ENCODE measurements around the gene TST. TPM values are rescaled to one million over a fixed set of nuclear protein-coding genes. Genes with fewer than 3 reads are reported as not detected.

TST gene
- total RNA-seq, 2 experiments from 2014 or later: 7.2 to 8.3 TPM

- ChIA-PET CTCF (interaction anchor here (1.0 to 1.6 kb wide), 4 partner anchors 15 to 138 kb away, joined by 3 to 4 read pairs (median 4); no protein-coding TSS in a partner anchor), POLR2A (interaction anchor here (1.3 to 2.9 kb wide), 3 partner anchors 8 to 88 kb away, joined by 3 to 9 read pairs (median 5); partner anchors contain the start of genes IL2RB and KCTD17)
- H3K36me3 Mint-ChIP-seq (ENCODE audit: low read depth): peaks cover 13% of the 10 kb centered on the region
- peak overlapping the region; percentile 49 for H3K27ac Mint-ChIP-seq
- DNase-seq: peak; percentile 54
- H3K4me3 Mint-ChIP-seq: peak overlapping the region; percentile 30
- no peaks in the 10 kb centered on the region for H3K27me3 Mint-ChIP-seq
- H3K4me1 Mint-ChIP-seq: peaks cover 33% of the 10 kb centered on the region
- no peaks in the 10 kb centered on the region for H3K9me3 Mint-ChIP-seq
Measured at GRCh38 chr22:37060801-37061610, 41.8 kb upstream of the TST start.

DNA sequence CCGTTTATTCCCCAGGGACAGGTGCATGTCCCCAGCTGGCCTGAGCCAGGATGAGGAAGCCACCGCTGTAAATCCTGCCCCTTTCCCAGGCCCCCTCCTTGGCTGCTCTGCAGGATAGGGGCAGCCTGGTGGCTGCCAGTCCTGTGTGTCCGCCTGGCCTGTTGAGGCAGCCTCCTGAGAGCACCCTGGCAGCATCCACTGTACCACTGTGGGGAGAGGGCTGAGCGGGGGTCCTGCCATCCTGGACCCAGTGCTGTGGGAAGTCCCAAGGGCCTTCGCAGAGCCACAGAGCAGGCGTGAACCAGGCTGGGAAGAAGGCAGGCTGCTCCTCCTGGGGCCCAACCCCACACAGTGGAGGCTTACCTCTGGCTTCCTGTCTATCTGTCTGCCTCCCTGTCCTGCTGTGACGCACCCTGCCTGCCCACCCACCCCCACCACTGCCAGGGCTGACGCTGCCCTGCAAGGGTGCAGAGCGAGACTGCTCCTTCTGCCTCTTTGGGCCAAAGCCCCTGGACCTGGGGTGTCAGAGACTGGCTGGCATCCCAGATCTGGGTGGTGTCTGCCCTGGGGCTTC lies 40.7 kb upstream of the TST start:
- peaks cover 20% of the 10 kb centered on the region for H3K36me3 Mint-ChIP-seq (ENCODE audit: low read depth)
- peaks cover 33% of the 10 kb centered on the region for H3K4me1 Mint-ChIP-seq
- DNase-seq: peak; percentile 41
- no peak overlapping the region for H3K4me3 Mint-ChIP-seq
- CTCF ChIA-PET: interaction anchor here (1.0 kb wide), 1 partner anchor 139 kb away, joined by 4 read pairs; no protein-coding TSS in a partner anchor
- no peaks in the 10 kb centered on the region for H3K9me3 Mint-ChIP-seq
- peak overlapping the region; percentile 49 for H3K27ac Mint-ChIP-seq
- H3K27me3 Mint-ChIP-seq: no peaks in the 10 kb centered on the region
- POLR2A ChIA-PET: interaction anchor here (2.2 to 2.9 kb wide), 2 partner anchors 7 to 9 kb away, joined by 5 to 9 read pairs; partner anchors contain the start of gene KCTD17

DNA sequence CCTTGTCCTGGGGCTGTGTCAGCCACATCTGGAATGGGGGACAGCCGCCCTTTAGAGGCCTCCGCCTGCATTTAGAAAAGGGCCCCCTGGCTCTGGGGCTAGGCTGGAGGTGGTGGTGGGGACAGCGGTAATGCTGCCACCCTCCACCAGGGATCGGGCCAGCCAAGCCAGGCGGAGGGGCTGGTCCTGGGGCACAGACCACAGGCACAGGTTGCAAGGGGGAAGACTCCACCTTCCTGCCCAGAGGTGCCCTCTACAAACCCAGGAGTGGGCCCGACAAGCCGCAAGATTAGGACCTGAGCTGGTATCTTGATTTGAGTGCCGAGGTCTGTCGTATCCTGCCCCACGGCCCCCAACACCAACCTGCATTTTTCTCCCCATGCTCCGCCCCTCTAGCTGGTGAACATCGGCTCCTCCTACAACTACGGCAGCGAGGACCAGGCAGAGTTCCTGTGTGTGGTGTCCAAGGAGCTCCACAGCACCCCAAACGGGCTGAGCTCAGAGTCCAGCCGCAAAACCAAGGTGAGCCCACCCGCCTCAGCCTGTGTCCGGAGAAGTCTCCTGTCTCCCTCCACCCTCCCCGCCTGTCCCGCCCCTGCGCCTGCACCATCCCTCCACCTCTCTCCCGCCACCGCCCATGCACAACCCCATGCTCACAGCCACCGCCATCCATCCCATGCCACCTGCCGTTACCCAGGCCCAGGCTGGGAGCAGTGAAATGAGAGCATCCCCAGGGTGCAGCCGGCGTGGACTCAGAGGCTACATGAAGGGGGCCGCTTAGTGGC lies 39.9 kb upstream of the TST start:
- Mint-ChIP-seq H3K27me3 (no peaks in the 10 kb centered on the region), H3K4me1 (peaks cover 33% of the 10 kb centered on the region), H3K27ac (no peak overlapping the region), H3K4me3 (no peak overlapping the region), H3K36me3 (ENCODE audit: low read depth) (peaks cover 18% of the 10 kb centered on the region), H3K9me3 (no peaks in the 10 kb centered on the region)
- ChIA-PET POLR2A (no interaction called here), CTCF (no interaction called here)
- DNase-seq: no peak

DNA sequence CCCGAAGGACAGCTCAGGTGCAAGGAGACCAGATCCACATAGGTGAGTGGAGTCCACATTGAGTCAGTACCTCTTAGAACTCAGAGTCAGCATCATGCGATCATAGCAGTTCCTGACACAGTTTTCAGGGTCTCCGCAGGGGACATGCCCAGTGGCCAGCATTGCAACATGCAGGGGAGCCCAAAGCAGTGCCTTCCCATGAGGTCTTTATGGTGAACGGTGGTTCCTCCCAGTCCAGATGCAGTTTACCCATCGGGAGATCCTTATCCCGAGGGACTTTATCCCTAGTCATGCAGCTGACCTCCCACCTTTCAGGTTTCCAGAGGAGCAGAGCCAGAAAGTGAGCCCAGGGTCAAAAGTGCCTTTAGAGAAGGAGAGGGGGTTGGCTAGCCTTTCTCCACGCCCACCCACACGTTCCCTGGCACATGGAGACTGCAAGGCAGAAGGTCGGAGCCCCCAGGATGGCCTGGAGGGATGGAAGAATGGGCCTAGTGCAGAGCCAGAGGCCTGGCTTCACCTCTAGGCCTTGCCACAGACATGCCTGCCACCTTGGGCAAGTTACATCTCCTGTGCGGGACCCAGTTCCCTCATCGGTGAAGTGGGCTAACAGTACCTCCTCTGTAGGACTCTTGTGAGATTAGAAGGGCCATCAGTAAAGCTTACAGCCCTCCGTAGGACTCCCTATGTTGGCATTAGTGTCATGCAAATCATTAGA lies 38.7 kb upstream of the TST start:
- peaks cover 39% of the 10 kb centered on the region for H3K4me1 Mint-ChIP-seq
- no peak for DNase-seq
- ChIA-PET POLR2A (no interaction called here), CTCF (no interaction called here)
- H3K27ac Mint-ChIP-seq: no peak overlapping the region
- peaks cover 19% of the 10 kb centered on the region for H3K36me3 Mint-ChIP-seq (ENCODE audit: low read depth)
- H3K27me3 Mint-ChIP-seq: no peaks in the 10 kb centered on the region
- H3K4me3 Mint-ChIP-seq: no peak overlapping the region
- no peaks in the 10 kb centered on the region for H3K9me3 Mint-ChIP-seq

GRCh38 chr22:37057226-37057625 lies 38.0 kb upstream of the TST start:
- ChIA-PET CTCF (no interaction called here), POLR2A (no interaction called here)
- no peak overlapping the region for H3K4me3 Mint-ChIP-seq
- H3K9me3 Mint-ChIP-seq: no peaks in the 10 kb centered on the region
- H3K4me1 Mint-ChIP-seq: peaks cover 42% of the 10 kb centered on the region
- peaks cover 19% of the 10 kb centered on the region for H3K36me3 Mint-ChIP-seq (ENCODE audit: low read depth)
- H3K27ac Mint-ChIP-seq: no peak overlapping the region
- H3K27me3 Mint-ChIP-seq: no peaks in the 10 kb centered on the region
- no peak for DNase-seq

- POLR2A ChIA-PET: interaction anchor here (0.7 kb wide), 1 partner anchor 8 kb away, joined by 3 read pairs; no protein-coding TSS in a partner anchor
- no peaks in the 10 kb centered on the region for H3K9me3 Mint-ChIP-seq
- H3K4me3 Mint-ChIP-seq: no peak overlapping the region
- DNase-seq: no peak
- no peak overlapping the region for H3K27ac Mint-ChIP-seq
- CTCF ChIA-PET: interaction anchor here (1.2 to 1.6 kb wide), 2 partner anchors 24 to 143 kb away, joined by 3 to 4 read pairs; no protein-coding TSS in a partner anchor
- H3K27me3 Mint-ChIP-seq: no peaks in the 10 kb centered on the region
- H3K36me3 Mint-ChIP-seq (ENCODE audit: low read depth): peaks cover 19% of the 10 kb centered on the region
- peaks cover 37% of the 10 kb centered on the region for H3K4me1 Mint-ChIP-seq
Measured at GRCh38 chr22:37056246-37056645, 37.0 kb upstream of the TST start.

DNA sequence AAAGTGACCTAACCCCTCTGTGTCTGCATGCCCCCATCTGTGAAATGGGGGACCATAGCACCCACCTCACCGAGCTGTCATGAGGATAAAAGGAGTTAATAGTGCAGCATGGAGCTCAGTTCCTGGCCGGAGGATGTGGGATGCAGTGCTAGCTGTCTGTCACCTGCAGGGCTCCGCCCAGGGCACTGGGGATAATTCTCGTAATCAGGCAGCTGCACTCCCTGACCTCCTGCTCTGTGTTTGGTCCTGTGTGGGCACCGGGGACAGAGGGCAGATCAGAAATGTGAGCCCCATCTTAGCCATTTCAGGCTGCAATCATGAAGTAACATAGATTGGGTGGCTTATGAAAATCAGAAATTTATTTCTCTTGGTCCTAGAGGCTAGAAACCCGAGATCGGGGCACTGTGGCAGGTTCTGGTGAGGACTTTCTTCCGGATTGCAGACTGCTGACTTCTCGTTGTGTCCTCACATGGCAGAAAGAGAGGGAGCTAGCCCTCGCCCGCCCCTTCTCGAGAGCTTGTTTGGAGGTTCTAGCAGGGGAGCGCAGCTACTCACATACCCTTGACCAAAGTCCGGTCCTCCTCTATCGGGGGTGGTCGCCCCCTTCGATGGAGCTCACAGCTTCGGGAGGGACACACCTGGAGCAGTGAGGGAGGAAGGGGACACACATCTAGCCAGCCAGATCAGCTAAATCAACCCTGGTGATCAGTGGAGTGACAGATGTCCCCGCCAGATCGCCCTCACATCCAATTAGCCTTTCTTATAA lies 35.5 kb upstream of the TST start:
- ChIA-PET POLR2A (interaction anchor here (1.0 to 1.1 kb wide), 2 partner anchors 11 to 94 kb away, joined by 4 read pairs; no protein-coding TSS in a partner anchor), CTCF (interaction anchor here (1.1 to 1.7 kb wide), 5 partner anchors 9 to 77 kb away, joined by 3 to 7 read pairs (median 3); no protein-coding TSS in a partner anchor)
- Mint-ChIP-seq H3K27me3 (no peaks in the 10 kb centered on the region), H3K4me3 (no peak overlapping the region), H3K4me1 (peaks cover 24% of the 10 kb centered on the region), H3K36me3 (ENCODE audit: low read depth) (peaks cover 19% of the 10 kb centered on the region), H3K9me3 (no peaks in the 10 kb centered on the region), H3K27ac (no peak overlapping the region)
- DNase-seq: no peak

DNA sequence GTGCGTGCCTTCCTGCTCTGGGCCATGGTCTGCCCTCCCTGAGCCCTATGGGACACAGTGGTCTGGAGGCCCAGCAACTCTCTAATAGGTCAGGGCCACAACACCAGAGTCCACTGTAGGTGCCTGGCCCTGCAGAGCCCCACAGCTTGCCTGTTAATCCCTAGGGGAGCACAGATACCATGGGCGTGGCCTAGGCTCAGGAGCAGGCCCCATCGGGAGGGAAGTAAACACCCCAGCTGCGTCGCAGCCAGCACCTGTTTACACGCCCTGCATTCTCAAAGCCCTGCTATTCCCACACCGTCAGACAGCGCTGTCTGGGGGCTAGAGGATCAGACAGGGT lies 34.8 kb upstream of the TST start:
- no peak for DNase-seq
- Mint-ChIP-seq H3K27ac (peak overlapping the region; percentile 21), H3K27me3 (no peaks in the 10 kb centered on the region), H3K9me3 (no peaks in the 10 kb centered on the region), H3K4me3 (no peak overlapping the region), H3K36me3 (ENCODE audit: low read depth) (peaks cover 19% of the 10 kb centered on the region), H3K4me1 (peaks cover 20% of the 10 kb centered on the region)
- CTCF ChIA-PET: interaction anchor here (1.4 to 1.7 kb wide), 2 partner anchors 32 to 34 kb away, joined by 3 read pairs; no protein-coding TSS in a partner anchor
- POLR2A ChIA-PET: interaction anchor here (1.1 kb wide), 1 partner anchor 12 kb away, joined by 4 read pairs; no protein-coding TSS in a partner anchor

DNA sequence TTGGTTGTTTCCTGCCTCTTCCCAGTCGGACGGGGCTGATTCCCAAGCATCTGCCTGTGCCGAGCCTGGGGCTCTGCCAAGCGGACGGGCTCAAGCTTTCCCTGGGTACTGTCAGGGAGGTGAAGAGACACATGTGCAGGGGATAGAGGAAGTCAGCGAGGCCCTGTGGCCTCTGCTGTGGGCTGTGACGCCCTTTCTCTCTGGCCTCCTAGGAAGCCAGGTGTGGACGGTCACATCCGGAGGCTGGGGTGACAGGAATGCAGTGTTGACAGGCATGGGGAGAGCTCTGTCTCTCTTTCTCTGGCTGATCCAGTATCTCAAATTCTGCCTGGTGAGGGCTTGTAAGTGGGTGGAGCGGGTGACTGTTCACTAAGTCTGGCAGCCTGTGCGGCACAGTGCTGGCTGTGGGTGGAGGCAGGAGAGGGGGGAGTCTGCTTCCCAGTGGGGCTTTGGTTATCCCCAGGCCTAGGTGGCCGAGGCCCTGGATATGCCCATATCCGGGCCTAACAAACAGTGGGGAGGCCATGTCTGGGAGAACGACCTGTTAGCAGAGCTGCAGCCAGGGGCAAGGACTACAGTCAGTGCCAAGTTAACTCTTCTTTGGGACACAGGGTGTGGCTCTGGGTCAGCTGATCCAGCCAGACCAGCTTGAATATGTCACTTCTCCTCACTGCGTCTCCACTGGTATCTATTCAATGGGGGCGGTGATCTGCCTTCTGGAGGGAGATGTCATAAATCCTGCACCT lies 34.2 kb upstream of the TST start:
- no peaks in the 10 kb centered on the region for H3K9me3 Mint-ChIP-seq
- H3K27ac Mint-ChIP-seq: peak overlapping the region; percentile 21
- peaks cover 19% of the 10 kb centered on the region for H3K36me3 Mint-ChIP-seq (ENCODE audit: low read depth)
- ChIA-PET CTCF (interaction anchor here (1.7 kb wide), 1 partner anchor 33 kb away, joined by 3 read pairs; no protein-coding TSS in a partner anchor), POLR2A (interaction anchor here (1.8 kb wide), 1 partner anchor 8 kb away, joined by 9 read pairs; no protein-coding TSS in a partner anchor)
- H3K4me1 Mint-ChIP-seq: peaks cover 20% of the 10 kb centered on the region
- no peaks in the 10 kb centered on the region for H3K27me3 Mint-ChIP-seq
- DNase-seq: no peak
- peak overlapping the region; percentile 74 for H3K4me3 Mint-ChIP-seq

GRCh38 chr22:37052386-37053309 lies 33.4 kb upstream of the TST start:
- Mint-ChIP-seq H3K9me3 (no peaks in the 10 kb centered on the region), H3K4me3 (peak overlapping the region; percentile 74), H3K27ac (peak overlapping the region; percentile 44), H3K27me3 (no peaks in the 10 kb centered on the region), H3K36me3 (ENCODE audit: low read depth) (peaks cover 16% of the 10 kb centered on the region), H3K4me1 (peaks cover 20% of the 10 kb centered on the region)
- POLR2A ChIA-PET: interaction anchor here (0.9 to 1.8 kb wide), 7 partner anchors 9 to 276 kb away, joined by 3 to 9 read pairs (median 4); partner anchors contain the start of gene IFT27
- CTCF ChIA-PET: interaction anchor here (1.0 to 2.4 kb wide), 3 partner anchors 27 to 32 kb away, joined by 3 to 9 read pairs (median 3); no protein-coding TSS in a partner anchor
- DNase-seq: no peak

Data from activated CD4-positive, alpha-beta memory T cell treated with anti-CD3 and anti-CD28 coated beads, Interleukin-2, amount 10 ng/mL, durations not matched to agents 7 days and 5 days (primary cell).